SHP77 (cell line): ENCODE measurements around the gene ALPI.

Experiments used
- DNase-seq, 2 experiments: peaks; one replicate each; lab custom pipeline; 2025; lab: John Stamatoyannopoulos, UW

ALPI gene

GRCh38 chr2:232460171-232460570, 4.2 kb downstream of the ALPI start:
- no peak for DNase-seq

- no peak for DNase-seq
Measured at GRCh38 chr2:232463701-232464543, 8.0 kb downstream of the ALPI start.

GRCh38 chr2:232464544-232464885, 8.6 kb downstream of the ALPI start:
- no peak for DNase-seq

GRCh38 chr2:232465061-232465460, 9.1 kb downstream of the ALPI start:
- DNase-seq = no peak

GRCh38 chr2:232466221-232466620, 10.3 kb downstream of the ALPI start:
- DNase-seq = no peak

- peak; percentile 92 to 93 for DNase-seq
Measured at GRCh38 chr2:232473467-232473890, 17.5 kb downstream of the ALPI start.

GRCh38 chr2:232476045-232476444, 20.1 kb downstream of the ALPI start:
- no peak for DNase-seq

- no peak for DNase-seq
Measured at GRCh38 chr2:232476791-232477190, 20.8 kb downstream of the ALPI start.

- no peak for DNase-seq
Measured at GRCh38 chr2:232477751-232478510, 22.0 kb downstream of the ALPI start.

GRCh38 chr2:232478571-232479340, 22.8 kb downstream of the ALPI start:
- no peak for DNase-seq

GRCh38 chr2:232479341-232480200, 23.6 kb downstream of the ALPI start:
- DNase-seq = no peak

GRCh38 chr2:232480201-232481190, 24.5 kb downstream of the ALPI start:
- no peak for DNase-seq

- no peak for DNase-seq
Measured at GRCh38 chr2:232481322-232482140, 25.6 kb downstream of the ALPI start.

- no peak for DNase-seq
Measured at GRCh38 chr2:232482301-232483238, 26.6 kb downstream of the ALPI start.

- DNase-seq = no peak
Measured at GRCh38 chr2:232483311-232483922, 27.5 kb downstream of the ALPI start.

- DNase-seq = no peak
Measured at GRCh38 chr2:232483923-232484627, 28.1 kb downstream of the ALPI start.
